Measurements from ENCODE around the gene CSH2. TPM values are rescaled to one million over a fixed set of nuclear protein-coding genes. Genes with fewer than 3 reads are reported as not detected.

CSH2 gene
- total and polyA plus RNA-seq, 2 of the 8 experiments (the other 6 are each of a cell fraction or from before 2014, with no cell fraction given), result 0.43 TPM; not detected in 1

- Histone ChIP-seq H2BK15ac (ENCODE audit: low read length) (no peak overlapping the region), H2AK5ac (ENCODE audit: low read depth, low read length) (no peak overlapping the region), H4K91ac (replicated peaks; ENCODE audit: insufficient read length, low read length) (peak overlapping the region; percentile 71), H2BK120ac (replicated peaks; ENCODE audit: low read depth, low read length) (no peak overlapping the region), H3K14ac (ENCODE audit: insufficient read length) (no peak overlapping the region), H3K9ac (replicated peaks in 1 of 4; ENCODE audit: extremely low read depth in 1 of 4, low read depth in 3 of 4, low read length in 3 of 4) (peak overlapping the region; percentile 77 to 96 (median 92)), H3K27ac (ENCODE audit: low read depth, low read length) (peak overlapping the region; percentile 99), H3K36me3 (ENCODE audit: control insufficient read depth in 2 of 4, insufficient read depth in 4 of 4, low read length in 3 of 4) (peaks cover 53 to 72% (median 66%) of the 10 kb centered on the region in 4 experiments), H3K9me3 (ENCODE audit: insufficient read depth in 2 of 2, low read depth in 1 of 2, low read length in 1 of 2) (no peaks in the 10 kb centered on the region), H4K8ac (ENCODE audit: extremely low read depth, insufficient read depth, low read length) (peak overlapping the region; percentile 58; the same call in 1 of the 2 replicates), H3K4ac (replicated peaks; ENCODE audit: insufficient read length, low read depth, low read length) (peak overlapping the region; percentile 34), H3K4me1 (replicated peaks in 1 of 4; ENCODE audit: control insufficient read depth in 3 of 4, insufficient read depth in 4 of 4, low read length in 3 of 4) (peaks cover 0 to 3% (median 0%) of the 10 kb centered on the region in 4 experiments; a peak in 1 of 7 replicates), H3K23ac (ENCODE audit: insufficient read length) (no peak overlapping the region), H2BK12ac (ENCODE audit: low read depth, low read length) (no peak overlapping the region), H3K79me1 (ENCODE audit: low read depth, low read length) (peaks cover 18% of the 10 kb centered on the region; the same call in 1 of the 2 replicates), H4K5ac (ENCODE audit: insufficient read length, low read depth, low read length) (peak overlapping the region; percentile 24), H3K56ac (replicated peaks; ENCODE audit: insufficient read length, low read depth, low read length) (peak overlapping the region; percentile 6), H3K4me3 (ENCODE audit: extremely low read depth in 1 of 4, insufficient read depth in 2 of 4, low read depth in 3 of 4, low read length in 4 of 4) (peak overlapping the region; percentile 76 to 99 (median 94)), H3K4me2 (ENCODE audit: insufficient read depth in 1 of 2, low read depth in 2 of 2, low read length in 2 of 2) (peak overlapping the region; percentile 87 to 93), H2AFZ (ENCODE audit: low read length) (0 out of 2 replicates have a peak overlapping the region, but pooled peaks have one; percentile 65), H2BK5ac (ENCODE audit: low read depth, low read length) (peak overlapping the region; percentile 96), H4K20me1 (replicated peaks in 1 of 2; ENCODE audit: control insufficient read depth in 1 of 2, insufficient read depth in 2 of 2, low read length in 2 of 2) (peaks cover 0 to 22% of the 10 kb centered on the region in 2 experiments), H3K79me2 (ENCODE audit: control insufficient read depth in 1 of 2, insufficient read depth in 2 of 2, low read length in 2 of 2) (peaks cover 0 to 38% of the 10 kb centered on the region in 2 experiments; a peak in 3 of 4 replicates), H3K27me3 (replicated peaks in 1 of 4; ENCODE audit: control insufficient read depth in 3 of 4, extremely low read depth in 1 of 4, insufficient read depth in 3 of 4, low read length in 3 of 4) (no peaks in the 10 kb centered on the region), H2BK20ac (ENCODE audit: low read length) (no peak overlapping the region), H3K18ac (ENCODE audit: extremely low read depth, low read length) (peak overlapping the region; percentile 62; the same call in 1 of the 2 replicates), H3K23me2 (ENCODE audit: low read depth, low read length) (peaks cover 8% of the 10 kb centered on the region)
- TF ChIP-seq RAD21 (IDR thresholded peaks at IDR 0.05 in 1 of 2, conservative IDR thresholded peaks at IDR 0.05 in 1 of 2; ENCODE audit: low read depth in 2 of 2, low read length in 2 of 2) (no peak), PHF8 (conservative IDR thresholded peaks at IDR 0.05; ENCODE audit: low read depth, low read length) (peak; percentile 49), CHD2 (IDR thresholded peaks at IDR 0.05; ENCODE audit: low read length) (0 out of 2 replicates have a peak, but pooled peaks have one; percentile 4), GTF2F1 (IDR thresholded peaks at IDR 0.05; ENCODE audit: borderline replicate concordance, low read depth, low read length) (no peak), SIN3A (conservative IDR thresholded peaks at IDR 0.05 in 1 of 2, IDR thresholded peaks at IDR 0.05 in 1 of 2; ENCODE audit: low read depth in 1 of 2, low read length in 2 of 2) (0 out of 4 replicates have a peak, but pooled peaks of 1 of the 2 experiments have one; percentile 75), ASH2L (IDR thresholded peaks at IDR 0.05; ENCODE audit: low read length) (peak; percentile 30), MAX (IDR thresholded peaks at IDR 0.05) (no peak), SAP30 (IDR thresholded peaks at IDR 0.05; ENCODE audit: insufficient read depth, insufficient replicate concordance, low read length) (peak; percentile 63), EP300 (IDR thresholded peaks at IDR 0.05; ENCODE audit: borderline replicate concordance in 1 of 2, low read depth in 2 of 2, low read length in 2 of 2) (0 out of 3 replicates have a peak, but pooled peaks of 1 of the 2 experiments have one; percentile 26)
- peak in 1 of 2 experiments; percentile 66 for DNase-seq (ENCODE audit: low read depth in 1 of 2, low spot score in 2 of 2)
- POLR2A ChIA-PET (ENCODE audit: partially characterized antibody), result interaction anchor here (0.6 to 32.3 kb wide), 9 partner anchors 5 to 126 kb away, joined by 3 to 593 read pairs (median 4); partner anchors contain the start of genes CCDC47, DDX42, FTSJ3 and PSMC5
- CTCF ChIA-PET (ENCODE audit: partially characterized antibody), result interaction anchor here (0.6 to 7.5 kb wide), 5 partner anchors 7 to 22 kb away, joined by 3 to 61 read pairs (median 5); no protein-coding TSS in a partner anchor
- no peak for FAIRE-seq
- 5% methylated on average over 26 of the region's 31 CpGs; no CpG with 5 or more reads in 1 of the 2 experiments for WGBS, 2 experiments (ENCODE audit: extremely low coverage in 1 of 2, insufficient coverage in 1 of 2, insufficient read length in 1 of 2, insufficient replicate concordance in 2 of 2, low coverage in 1 of 2, low lambda C conversion rate in 2 of 2, missing lambda C conversion rate in 1 of 2)
Measured at GRCh38 chr17:63826468-63827001, 46.9 kb downstream of the CSH2 start.

Measured in H1 (cell line).